GM19455 (cell line): Measurements from ENCODE around the gene RBM15B.

ENCODE experiments used
- ATAC-seq: cut with Tn5 transposase; IDR thresholded peaks from one replicate; pipeline ENCODE4 v1.9.1; 2021; ENCODE audit not compliant: unreplicated experiment

The RBM15B gene

GRCh38 chr3:51441282-51442030 lies 50.4 kb downstream of the RBM15B start:
- no peak for ATAC-seq

GRCh38 chr3:51445544-51446280 lies 54.6 kb downstream of the RBM15B start:
- ATAC-seq = no peak
